Subcutaneous adipose tissue (tissue), 4 donors: ENCODE measurements around the gene CERS6. TPM values are rescaled to one million over a fixed set of nuclear protein-coding genes. Genes with fewer than 3 reads are reported as not detected.

ENCODE experiments used
- CTCF ChIP-seq: fragments of 450-650 bp; IDR thresholded peaks from one replicate; pipeline ENCODE4 v1.5.1; 2016; ENCODE audit warnings: low read depth, mild to moderate bottlenecking, control low read depth, antibody characterized with exemption, moderate library complexity
- total RNA-seq, 4 donors: library from RNA; depleted of rRNA; stranded (reverse); fragments of >200 nt; gene quantifications; one replicate each; pipeline ENCODE4 v1.1.0, GENCODE V29; 2016

Gene CERS6
- total RNA-seq, 4 donors from 2014 or later: 51.7 to 77.1 (median 59.3) TPM

- no peak for TF ChIP-seq CTCF
Measured at GRCh38 chr2:168589236-168590211, 133.5 kb downstream of the CERS6 start.

- no peak for TF ChIP-seq CTCF
Measured at GRCh38 chr2:168592181-168592831, 136.2 kb downstream of the CERS6 start.

- TF ChIP-seq CTCF: no peak
Measured at GRCh38 chr2:168593713-168594112, 137.6 kb downstream of the CERS6 start.

GRCh38 chr2:168594778-168595177 is 138.7 kb downstream of the CERS6 start:
- no peak for TF ChIP-seq CTCF

GRCh38 chr2:168596881-168597655 is 141.0 kb downstream of the CERS6 start:
- no peak for TF ChIP-seq CTCF

GRCh38 chr2:168599738-168600137 is 143.7 kb downstream of the CERS6 start:
- TF ChIP-seq CTCF: no peak
